MG63 (cell line): ENCODE data around the gene TAAR6. TPM values are rescaled to one million over a fixed set of nuclear protein-coding genes. Genes with fewer than 3 reads are reported as not detected.
A peak's percentile ranks its signal among the peaks of the same experiment; 100 is the strongest.
"Not testable (repeated sequence)": the region's sequence is repeated elsewhere in the genome, so short reads cannot be mapped to it uniquely, and the experiment has no call there.

ENCODE experiments used
- DNase-seq: peaks from one replicate; pipeline ENCODE4 v3.0.0-alpha.2; 2020
- H3K27me3 ChIP-seq: fragments of 250-450 bp; sonication (Bioruptor Pico); 2 replicates; pipeline ENCODE4 v1.5.1; 2020; ENCODE audit warnings: mild to moderate bottlenecking, moderate library complexity
- H3K36me3 ChIP-seq: fragments of 250-450 bp; sonication (Bioruptor Pico); 2 replicates; pipeline ENCODE4 v1.5.1; 2020; ENCODE audit warnings: mild to moderate bottlenecking, moderate library complexity
- H3K4me3 ChIP-seq: fragments of 250-450 bp; sonication (Bioruptor Pico); 2 replicates; pipeline ENCODE4 v1.5.1; 2020; ENCODE audit warnings: mild to moderate bottlenecking, moderate library complexity
- H3K9me3 ChIP-seq: fragments of 250-450 bp; sonication (Bioruptor Pico); 2 replicates; pipeline ENCODE4 v1.5.1; 2020; ENCODE audit warnings: mild to moderate bottlenecking, moderate library complexity
- total RNA-seq: library from RNA; depleted of rRNA; stranded (reverse); fragments of >200 nt; shearing (Covaris generic); gene quantifications from 2 replicates; pipeline ENCODE4 v1.2.3, GENCODE V29; 2014; ENCODE audit warnings: low replicate concordance; rRNA removed

The TAAR6 gene
- not detected in 2 replicates for total RNA-seq

GRCh38 chr6:132570221-132570777 is at the start of gene TAAR6:
TSS of gene TAAR6 (plus strand) at chr6:132570322. CDS start at chr6:132570322, 0 bp downstream.
- no peaks in the 10 kb centered on the region for H3K36me3 ChIP-seq
- H3K27me3 ChIP-seq, result peaks cover 71% of the 10 kb centered on the region
- no peaks in the 10 kb centered on the region for H3K9me3 ChIP-seq
- no peak within 1 kb of the TSS for H3K4me3 ChIP-seq
- no peak for DNase-seq

GRCh38 chr6:132520953-132521352 is 49.2 kb upstream of the TAAR6 start:
- no peak overlapping the region for H3K4me3 ChIP-seq
- peak; percentile 41 for DNase-seq
- 0 out of 2 replicates have a peak, but pooled peaks cover 2% of the 10 kb centered on the region for H3K9me3 ChIP-seq
- 0 out of 2 replicates have a peak, but pooled peaks cover 1% of the 10 kb centered on the region for H3K27me3 ChIP-seq
- H3K36me3 ChIP-seq, result no peaks in the 10 kb centered on the region

- Histone ChIP-seq H3K27me3 (no peaks in the 10 kb centered on the region; the same call in 1 of the 2 replicates), H3K9me3 (0 out of 2 replicates have a peak, but pooled peaks cover 2% of the 10 kb centered on the region), H3K36me3 (no peaks in the 10 kb centered on the region), H3K4me3 (no peak overlapping the region)
- DNase-seq, result no peak
These were observed 45.5 kb upstream of the TAAR6 start for GRCh38 chr6:132524646-132525045.

GRCh38 chr6:132525866-132526265 is 44.3 kb upstream of the TAAR6 start:
- Histone ChIP-seq H3K27me3 (no peaks in the 10 kb centered on the region; the same call in 1 of the 2 replicates), H3K9me3 (0 out of 2 replicates have a peak, but pooled peaks cover 2% of the 10 kb centered on the region)
- no peak for DNase-seq

GRCh38 chr6:132526461-132526860 is 43.7 kb upstream of the TAAR6 start:
- no peak for DNase-seq
- no peaks in the 10 kb centered on the region; the same call in 1 of the 2 replicates for H3K27me3 ChIP-seq
- H3K36me3 ChIP-seq, result no peaks in the 10 kb centered on the region
- no peak overlapping the region for H3K4me3 ChIP-seq
- H3K9me3 ChIP-seq, result 0 out of 2 replicates have a peak, but pooled peaks cover 2% of the 10 kb centered on the region

More at GRCh38 chr6:132525866-132526265, 44.3 kb upstream of the TAAR6 start:
- Histone ChIP-seq H3K36me3 (no peaks in the 10 kb centered on the region), H3K4me3 (no peak overlapping the region)

GRCh38 chr6:132527791-132528190 is 42.3 kb upstream of the TAAR6 start:
- H3K36me3 ChIP-seq, result no peaks in the 10 kb centered on the region
- H3K4me3 ChIP-seq, result no peak overlapping the region
- H3K27me3 ChIP-seq, result peaks cover 3% of the 10 kb centered on the region; the same call in 1 of the 2 replicates
- DNase-seq, result no peak
- 0 out of 2 replicates have a peak, but pooled peaks cover 2% of the 10 kb centered on the region for H3K9me3 ChIP-seq

- H3K4me3 ChIP-seq, result no peak overlapping the region
- no peaks in the 10 kb centered on the region for H3K36me3 ChIP-seq
- H3K9me3 ChIP-seq, result no peaks in the 10 kb centered on the region
- peak; percentile 38 for DNase-seq
- peaks cover 3% of the 10 kb centered on the region; the same call in 1 of the 2 replicates for H3K27me3 ChIP-seq
These were observed 39.7 kb upstream of the TAAR6 start for GRCh38 chr6:132530293-132530974.

GRCh38 chr6:132534546-132534945 is 35.6 kb upstream of the TAAR6 start:
- not testable (repeated sequence) for H3K36me3 ChIP-seq, H3K9me3 ChIP-seq, DNase-seq, H3K4me3 ChIP-seq
- H3K27me3 ChIP-seq, result peaks cover 24% of the 10 kb centered on the region

GRCh38 chr6:132537145-132537544 is 33.0 kb upstream of the TAAR6 start:
- no peak for DNase-seq
- Histone ChIP-seq H3K9me3 (no peaks in the 10 kb centered on the region), H3K4me3 (no peak overlapping the region), H3K36me3 (no peaks in the 10 kb centered on the region), H3K27me3 (peaks cover 44% of the 10 kb centered on the region)

- no peak within 1 kb of the TSS for H3K4me3 ChIP-seq
These were observed 32.1 kb upstream of the TAAR6 start, which contains the start of gene TAAR9 for GRCh38 chr6:132537977-132538376. TSS of gene TAAR9 (plus strand) at chr6:132538277. CDS start at chr6:132538290, 13 bp downstream.

GRCh38 chr6:132544826-132545225 is 25.3 kb upstream of the TAAR6 start:
- peaks cover 41% of the 10 kb centered on the region for H3K27me3 ChIP-seq
- DNase-seq, result no peak
- H3K4me3 ChIP-seq, result no peak overlapping the region
- H3K9me3 ChIP-seq, result no peaks in the 10 kb centered on the region
- no peaks in the 10 kb centered on the region for H3K36me3 ChIP-seq

More at GRCh38 chr6:132537977-132538376, 32.1 kb upstream of the TAAR6 start, which contains the start of gene TAAR9:
- Histone ChIP-seq H3K9me3 (no peaks in the 10 kb centered on the region), H3K27me3 (peaks cover 43% of the 10 kb centered on the region), H3K36me3 (no peaks in the 10 kb centered on the region)
- no peak for DNase-seq

GRCh38 chr6:132548746-132549463 is 21.2 kb upstream of the TAAR6 start:
- no peak overlapping the region for H3K4me3 ChIP-seq
- no peaks in the 10 kb centered on the region for H3K9me3 ChIP-seq
- H3K27me3 ChIP-seq, result peaks cover 39% of the 10 kb centered on the region
- no peaks in the 10 kb centered on the region for H3K36me3 ChIP-seq
- DNase-seq, result no peak

- Histone ChIP-seq H3K27me3 (peaks cover 49% of the 10 kb centered on the region), H3K4me3 (no peak overlapping the region), H3K9me3 (no peaks in the 10 kb centered on the region), H3K36me3 (no peaks in the 10 kb centered on the region)
- DNase-seq, result no peak
These were observed 18.9 kb upstream of the TAAR6 start for GRCh38 chr6:132551214-132551613.

GRCh38 chr6:132552372-132552771 is 17.8 kb upstream of the TAAR6 start, which contains the start of gene TAAR8:
TSS of gene TAAR8 (plus strand) at chr6:132552672. CDS start at chr6:132552693, 21 bp downstream.
- peaks cover 60% of the 10 kb centered on the region for H3K27me3 ChIP-seq
- no peak within 1 kb of the TSS for H3K4me3 ChIP-seq
- H3K36me3 ChIP-seq, result no peaks in the 10 kb centered on the region
- H3K9me3 ChIP-seq, result no peaks in the 10 kb centered on the region
- no peak for DNase-seq

- not testable (repeated sequence) for H3K4me3 ChIP-seq, H3K9me3 ChIP-seq, H3K36me3 ChIP-seq, DNase-seq
- H3K27me3 ChIP-seq, result peaks cover 80% of the 10 kb centered on the region
These were observed 10.0 kb upstream of the TAAR6 start for GRCh38 chr6:132560087-132560486.

- H3K4me3 ChIP-seq, result no peak overlapping the region
- no peaks in the 10 kb centered on the region for H3K9me3 ChIP-seq
- H3K27me3 ChIP-seq, result peaks cover 86% of the 10 kb centered on the region
- H3K36me3 ChIP-seq, result no peaks in the 10 kb centered on the region
- no peak for DNase-seq
These were observed 3.7 kb upstream of the TAAR6 start for GRCh38 chr6:132566404-132566803.

- Histone ChIP-seq H3K9me3 (no peaks in the 10 kb centered on the region), H3K36me3 (no peaks in the 10 kb centered on the region), H3K4me3 (no peak overlapping the region), H3K27me3 (peaks cover 86% of the 10 kb centered on the region)
- no peak for DNase-seq
These were observed 2.6 kb upstream of the TAAR6 start for GRCh38 chr6:132567566-132567965.
